Activated CD4-positive, alpha-beta T cell treated with anti-CD3 and anti-CD28 coated beads, Interleukin-10, Interleukin-2, amounts not matched to agents 100 ng/mL and 50 ng/mL, durations not matched to agents 16 hours and 8 hours (primary cell): ENCODE data around the gene NIPA2.

Experiments used
- DNase-seq: peaks from one replicate; pipeline ENCODE4 v3.0.0-alpha.2; 2020

NIPA2 gene

GRCh38 chr15:22903961-22904534, 65.6 kb downstream of the NIPA2 start:
- DNase-seq, result no peak

GRCh38 chr15:22904736-22905135, 66.3 kb downstream of the NIPA2 start:
- DNase-seq, result no peak

GRCh38 chr15:22907161-22907950, 68.9 kb downstream of the NIPA2 start:
- no peak for DNase-seq

GRCh38 chr15:22908830-22909229, 70.4 kb downstream of the NIPA2 start:
- DNase-seq, result no peak

- DNase-seq, result no peak
These were observed 72.8 kb downstream of the NIPA2 start for GRCh38 chr15:22911306-22911705.

GRCh38 chr15:22912256-22912655, 73.8 kb downstream of the NIPA2 start:
- no peak for DNase-seq

GRCh38 chr15:22913646-22914380, 75.3 kb downstream of the NIPA2 start:
- no peak for DNase-seq

- no peak for DNase-seq
These were observed 77.5 kb downstream of the NIPA2 start for GRCh38 chr15:22915866-22916515.

GRCh38 chr15:22916606-22917350, 78.3 kb downstream of the NIPA2 start:
- DNase-seq, result no peak

GRCh38 chr15:22917556-22917955, 79.1 kb downstream of the NIPA2 start:
- DNase-seq, result no peak
